GM15510 (cell line): ENCODE results near the gene SUGT1.

Experiments used
- POLR2A ChIP-seq: IDR thresholded peaks from 3 replicates; pipeline ENCODE4 v1.6.1; 2011; ENCODE audit warnings: borderline replicate concordance; ENCODE audit not compliant: insufficient read length; ENCODE audit errors: extremely low read depth

SUGT1 gene

DNA sequence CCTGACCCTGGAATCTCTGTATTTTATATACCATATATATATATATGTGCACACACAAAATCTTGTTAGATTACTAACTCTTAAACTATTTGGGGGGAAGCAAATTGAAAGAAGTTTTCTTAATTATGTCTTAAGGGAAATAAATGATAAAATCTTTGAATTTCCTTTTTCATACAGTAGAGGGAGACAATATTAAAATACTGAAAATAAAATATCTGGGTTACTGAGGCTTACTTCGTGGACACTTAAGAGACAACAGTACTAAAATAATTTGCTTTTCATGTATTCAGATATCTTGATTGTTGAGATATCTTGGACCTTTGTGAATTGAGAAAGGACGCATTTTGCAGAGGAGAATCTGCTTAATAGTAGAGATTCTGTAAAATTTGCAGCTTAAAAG, 17.0 kb downstream of the SUGT1 start:
- TF ChIP-seq POLR2A = no peak

DNA sequence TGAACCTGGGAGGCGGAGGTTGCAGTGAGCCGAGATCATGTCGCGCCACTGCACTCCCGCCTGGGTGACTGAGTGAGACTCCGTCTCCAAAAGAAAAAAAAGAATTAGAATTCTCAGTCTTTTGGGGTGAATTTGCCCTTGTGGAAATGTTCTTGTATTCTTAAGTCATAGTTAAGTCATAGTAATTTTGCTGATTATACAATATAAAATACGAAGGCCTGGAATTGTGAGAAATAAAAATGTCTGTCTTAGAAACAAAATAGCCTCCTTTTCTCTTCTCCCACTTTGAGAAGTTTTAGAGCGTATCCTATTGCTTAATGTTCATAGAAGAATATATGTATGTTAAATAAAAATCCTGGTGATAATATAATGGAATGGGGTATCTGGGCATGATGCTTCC, 18.1 kb downstream of the SUGT1 start:
- TF ChIP-seq POLR2A = no peak

DNA sequence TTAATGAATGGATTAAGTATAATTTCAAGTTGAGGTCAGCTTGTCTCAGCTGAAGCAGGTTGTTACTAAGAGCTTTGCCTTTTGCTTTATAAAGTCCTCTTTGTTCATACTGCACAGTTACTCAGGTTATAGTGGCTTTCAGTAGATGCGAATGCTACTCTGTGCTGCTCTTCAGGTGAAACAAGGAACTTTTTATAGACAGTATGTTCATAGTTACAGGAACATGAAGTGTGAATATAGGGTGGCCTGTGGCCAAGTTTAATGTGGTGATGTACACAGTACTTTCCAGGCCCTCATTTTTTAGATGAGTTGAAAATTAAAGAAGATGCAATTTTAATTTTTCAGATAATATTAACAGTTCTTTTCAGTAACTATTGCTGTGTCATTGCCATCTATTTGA, 20.8 kb downstream of the SUGT1 start:
- TF ChIP-seq POLR2A = no peak

DNA sequence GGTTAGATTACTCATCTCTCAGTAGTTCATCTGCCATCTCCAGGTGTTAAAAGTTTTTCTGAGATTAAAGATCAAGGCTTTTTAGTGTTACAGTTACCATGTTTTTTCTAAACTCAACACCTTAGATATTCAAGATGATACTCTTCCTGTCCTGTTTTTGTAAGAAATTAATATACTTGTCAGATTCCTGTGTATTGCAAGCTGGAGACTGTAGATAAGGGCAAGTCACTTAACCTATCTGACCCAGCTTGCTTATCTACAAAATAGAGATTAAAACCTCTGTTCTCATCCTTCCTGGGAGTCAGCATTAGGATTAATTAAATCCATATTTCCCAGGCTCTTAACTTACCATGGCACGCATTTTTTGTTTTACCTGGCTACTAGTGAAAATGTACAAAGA, 25.2 kb downstream of the SUGT1 start:
- no peak for TF ChIP-seq POLR2A

DNA sequence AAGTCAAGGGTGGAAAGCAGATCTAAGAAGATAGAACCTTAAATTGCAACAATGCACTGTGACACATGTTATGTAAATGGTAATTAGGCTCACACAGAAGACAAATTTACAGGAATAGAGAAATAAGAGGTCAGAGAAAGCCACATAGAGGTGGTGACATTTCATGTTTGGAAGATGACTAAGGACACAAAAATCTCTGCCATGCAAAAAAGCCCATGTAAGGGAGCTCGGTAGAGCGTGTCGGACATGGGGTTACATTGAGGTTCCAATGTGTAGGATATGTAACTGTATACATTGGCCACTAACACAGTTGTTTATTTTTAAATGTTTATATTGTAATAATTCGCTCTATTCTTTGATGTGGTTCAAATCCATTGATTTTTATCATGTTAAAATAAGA, 33.7 kb downstream of the SUGT1 start:
- TF ChIP-seq POLR2A = no peak

DNA sequence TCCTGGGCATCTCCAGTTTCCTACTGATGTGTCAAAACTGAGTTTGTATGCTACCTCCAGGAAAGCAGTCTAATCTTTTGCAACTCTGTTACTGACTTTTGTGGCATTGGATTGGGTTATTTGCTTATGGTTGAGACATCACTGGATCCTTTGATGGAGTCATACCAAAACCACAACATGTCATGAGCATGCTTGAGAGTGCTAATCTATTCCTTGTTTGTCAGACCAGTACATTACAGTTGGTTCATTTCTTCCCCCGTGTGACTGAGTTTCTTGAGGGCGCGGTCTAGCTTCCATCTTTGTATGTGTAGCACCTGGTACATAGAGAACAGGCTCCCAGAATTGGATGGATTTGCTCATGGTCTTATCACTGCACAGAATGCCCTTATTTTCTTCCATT, 43.2 kb downstream of the SUGT1 start:
- TF ChIP-seq POLR2A = no peak

DNA sequence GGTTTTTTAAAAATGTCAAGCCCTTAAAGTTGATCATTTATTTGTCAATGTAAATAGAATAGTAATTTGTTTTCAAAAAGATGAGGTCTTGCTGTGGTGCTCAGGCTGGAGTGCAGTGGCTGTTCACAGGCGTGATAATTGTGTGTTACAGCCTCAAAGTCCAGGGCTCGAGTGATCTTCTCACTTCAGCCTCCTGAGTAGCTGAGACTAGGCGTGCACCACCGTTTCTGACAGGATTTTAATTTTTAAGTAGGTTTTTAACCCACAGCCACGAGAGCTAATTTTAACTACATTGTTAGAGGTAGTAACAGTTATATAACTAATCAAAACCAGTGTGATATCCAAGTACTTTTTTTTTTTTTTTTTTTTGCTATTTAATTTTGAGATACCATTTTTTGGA, 43.9 kb downstream of the SUGT1 start:
- TF ChIP-seq POLR2A = no peak

DNA sequence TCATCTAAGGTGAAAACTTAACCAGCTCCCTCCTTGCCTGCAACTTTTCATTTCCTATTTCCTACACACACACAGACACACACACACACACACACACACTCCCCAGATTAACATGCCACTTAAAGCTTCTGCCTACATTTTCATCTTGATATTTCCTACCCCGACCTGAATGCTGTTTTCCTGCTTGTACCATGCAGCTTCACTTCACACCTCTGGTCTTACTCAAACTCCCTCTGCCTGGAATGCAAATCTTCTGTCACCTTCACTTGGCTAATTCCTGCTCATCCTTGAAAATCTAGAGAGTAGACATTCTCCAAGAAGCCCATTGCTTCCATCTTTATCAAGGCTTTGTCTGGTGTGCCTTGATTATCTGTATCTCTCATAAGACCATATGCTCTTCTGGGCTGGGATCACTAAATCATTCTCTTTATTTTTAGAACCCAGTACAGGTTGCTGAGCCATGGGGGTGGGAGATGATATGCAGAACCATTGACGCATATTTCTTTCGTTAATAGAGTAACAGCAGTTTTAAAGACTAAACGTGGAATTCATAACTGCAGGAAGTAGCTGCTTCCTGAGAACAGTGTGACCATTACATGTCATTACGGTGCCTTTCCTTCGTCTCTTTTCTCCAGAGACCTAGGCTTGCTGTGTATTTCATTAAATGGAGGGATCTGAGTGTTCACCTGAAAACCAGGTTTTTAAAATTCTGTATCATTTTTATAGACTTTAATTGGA, 49.3 kb downstream of the SUGT1 start:
- no peak for TF ChIP-seq POLR2A

DNA sequence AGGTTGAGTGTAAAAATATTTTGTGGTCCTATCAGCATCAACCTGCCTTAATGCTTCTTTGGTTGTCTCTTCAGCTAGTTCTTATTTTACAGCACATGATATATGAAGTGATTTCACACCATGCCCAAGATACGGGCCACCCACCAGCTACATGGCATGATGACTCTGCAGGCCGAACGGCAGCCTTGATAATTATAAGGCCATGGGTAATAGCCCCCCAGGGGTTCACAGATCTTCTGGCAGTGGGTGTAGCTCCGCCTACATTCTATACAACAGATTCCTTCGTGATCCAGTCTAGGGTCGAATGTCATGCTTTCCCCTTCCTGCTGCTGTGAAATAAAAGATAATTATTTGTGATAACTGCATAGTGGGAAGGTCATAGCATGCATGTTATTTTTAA, 50.8 kb downstream of the SUGT1 start:
- TF ChIP-seq POLR2A = no peak

DNA sequence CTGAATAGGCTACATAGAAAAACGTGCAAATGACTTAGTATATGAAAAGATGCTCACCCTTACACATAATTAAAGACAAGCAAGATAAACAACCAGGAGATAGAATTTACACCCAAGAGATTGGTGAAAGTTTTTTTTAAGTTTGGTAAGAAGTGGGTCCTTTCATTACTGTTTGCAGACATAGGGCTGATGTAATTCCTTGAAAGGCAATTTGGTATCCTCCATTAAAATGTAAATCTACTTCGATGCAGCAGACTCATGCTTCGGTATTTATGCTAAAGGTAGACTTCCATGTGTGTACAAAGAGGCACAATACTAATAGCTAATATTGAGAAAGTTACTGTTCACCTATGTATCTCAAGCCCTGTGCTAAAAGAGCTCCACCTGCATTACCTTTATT, 53.4 kb downstream of the SUGT1 start:
- no peak for TF ChIP-seq POLR2A

DNA sequence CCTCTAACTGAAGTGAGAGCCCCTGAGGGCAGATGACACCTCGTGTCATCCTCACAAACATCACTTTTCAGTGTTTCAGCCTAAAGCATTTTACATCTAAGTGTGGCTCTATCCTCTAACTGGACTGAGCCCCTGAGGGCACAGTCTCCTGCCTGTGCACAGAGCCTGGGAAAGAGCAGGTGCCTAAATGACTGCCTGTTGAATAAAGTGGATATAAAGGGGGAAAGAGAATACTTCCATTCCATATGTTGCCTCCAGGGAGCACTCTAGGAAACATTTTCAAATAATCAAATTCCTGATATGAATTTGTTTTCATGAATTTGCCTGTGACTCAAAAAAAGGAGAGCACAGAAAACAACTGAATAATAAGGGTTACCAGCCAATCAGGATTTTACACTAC, 54.7 kb downstream of the SUGT1 start:
- TF ChIP-seq POLR2A = no peak

DNA sequence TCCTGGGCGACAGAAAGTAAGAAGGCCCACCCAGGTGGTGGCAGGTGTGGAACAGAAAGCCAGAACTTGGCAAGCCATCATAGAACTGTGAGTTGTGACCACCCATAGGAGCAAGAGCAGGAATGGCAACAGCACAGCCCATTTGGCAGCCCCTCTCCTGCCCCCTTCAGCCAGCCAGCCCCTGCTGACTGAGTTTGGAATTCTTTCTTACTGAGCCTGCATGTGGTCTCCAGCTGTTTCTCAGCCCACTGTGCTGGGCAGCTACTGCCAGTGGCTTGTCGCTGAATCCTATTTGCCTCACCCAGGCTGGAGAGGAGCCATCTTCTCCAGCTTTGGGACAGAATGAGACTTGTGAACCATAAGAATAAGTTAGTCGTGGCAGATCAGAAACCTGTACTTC, 58.6 kb downstream of the SUGT1 start:
- TF ChIP-seq POLR2A = no peak

DNA sequence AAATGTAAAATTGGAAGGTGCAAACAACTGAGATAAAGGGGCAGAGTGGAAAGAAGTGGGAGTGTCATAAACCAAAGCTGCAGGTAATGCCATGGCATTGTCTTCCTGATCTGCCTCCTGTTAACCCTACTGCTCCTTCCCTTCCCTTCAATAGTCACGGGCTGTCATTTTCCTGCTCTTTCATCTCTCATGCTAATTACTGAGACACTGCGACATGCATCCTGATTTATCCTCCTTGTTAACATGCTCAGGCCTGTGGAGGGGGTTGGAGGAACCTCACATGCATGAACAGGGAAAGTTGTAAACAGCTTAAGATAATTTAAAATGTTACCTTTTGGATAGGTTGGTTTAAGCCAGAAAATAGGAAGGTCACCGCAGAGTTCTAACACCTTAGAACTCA, 59.7 kb downstream of the SUGT1 start:
- TF ChIP-seq POLR2A = no peak

DNA sequence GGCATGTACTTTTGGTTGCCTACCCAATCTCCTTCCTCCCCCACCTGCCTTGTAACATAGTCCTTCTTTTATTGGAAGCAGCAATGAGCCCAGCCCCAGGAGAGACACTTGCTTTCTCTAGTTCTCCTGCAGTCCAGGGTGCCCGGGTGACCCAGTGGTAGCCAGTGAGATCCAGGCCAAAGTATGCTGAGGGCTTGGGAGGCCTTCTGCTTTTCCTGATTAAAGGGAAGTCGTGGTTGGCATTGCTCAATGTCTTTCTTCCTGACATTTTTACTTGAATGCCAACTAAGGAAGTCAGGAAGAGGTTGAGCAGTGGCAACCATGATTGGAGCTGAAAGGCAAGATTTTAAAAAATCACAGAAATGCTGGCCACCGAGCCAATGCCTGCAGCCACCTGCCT, 61.3 kb downstream of the SUGT1 start:
- TF ChIP-seq POLR2A = no peak

DNA sequence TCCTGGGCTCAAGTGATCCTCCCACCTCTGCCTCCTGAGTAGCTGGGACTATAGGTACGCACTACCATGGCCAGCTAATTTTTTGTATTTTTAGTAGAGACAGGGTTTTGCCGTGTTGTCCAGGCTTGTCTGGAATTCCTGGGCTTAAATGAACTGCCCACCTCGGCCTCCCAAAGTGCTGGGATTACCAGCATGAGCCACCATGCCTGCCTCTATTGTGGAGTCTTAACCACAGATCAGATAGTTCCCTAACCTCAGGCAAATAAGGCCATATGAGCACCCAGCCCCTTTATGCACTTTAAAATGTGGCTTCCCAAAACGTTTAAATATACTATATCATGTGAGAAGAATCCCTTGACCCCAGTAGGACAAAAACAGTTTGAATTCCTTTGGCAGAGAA, 70.5 kb downstream of the SUGT1 start:
- no peak for TF ChIP-seq POLR2A

DNA sequence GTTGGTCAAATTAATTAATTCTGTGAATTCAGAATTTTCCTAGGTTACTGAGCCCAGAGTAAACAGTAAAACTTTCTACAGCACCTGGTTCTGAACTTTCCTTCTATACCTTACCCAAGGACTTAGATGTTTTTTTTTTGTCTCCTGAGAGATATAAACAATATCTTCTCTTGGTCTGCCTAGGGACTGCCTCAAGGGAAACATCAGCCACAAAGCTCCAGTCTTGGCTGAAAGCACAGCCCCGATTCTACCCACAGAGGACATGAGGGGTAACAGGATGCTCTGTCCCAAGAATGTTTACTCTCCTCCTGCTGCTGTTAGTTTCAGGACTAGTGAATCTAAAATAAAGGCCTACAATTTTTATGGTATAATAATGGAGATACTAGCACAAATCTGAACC, 72.7 kb downstream of the SUGT1 start:
- TF ChIP-seq POLR2A = no peak

DNA sequence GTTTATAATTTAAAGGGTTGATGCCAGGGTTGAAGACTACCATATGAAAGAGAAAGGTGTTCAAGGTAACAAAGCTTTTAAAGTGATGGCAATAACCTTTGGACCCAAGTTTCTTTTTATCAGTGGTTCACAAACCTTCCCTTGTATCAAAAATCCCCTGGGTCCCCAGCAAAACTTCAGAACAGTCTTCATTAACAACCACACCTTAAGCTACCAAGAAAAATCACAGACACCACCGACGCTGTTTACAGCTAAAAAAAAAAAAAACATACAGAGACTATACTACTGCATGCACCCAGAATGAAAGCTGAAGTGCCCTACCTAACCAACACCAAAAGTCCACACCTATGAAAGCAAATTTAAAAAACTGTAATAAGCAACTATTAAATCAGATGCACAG, 73.6 kb downstream of the SUGT1 start:
- no peak for TF ChIP-seq POLR2A
